Measurements from ENCODE around the gene RTP3.

The RTP3 gene

GRCh38 chr3:46549408-46549904, 51.7 kb downstream of the RTP3 start:
- DNase-seq (ENCODE audit: insufficient read length, low spot score) (no peak), FAIRE-seq (no peak)
- no peak for TF ChIP-seq POLR2A (IDR thresholded peaks at IDR 0.05; ENCODE audit: low read depth, low read length)

GRCh38 chr3:46549989-46550388, 52.2 kb downstream of the RTP3 start:
- DNase-seq (ENCODE audit: insufficient read length, low spot score) (no peak), FAIRE-seq (no peak)
- TF ChIP-seq POLR2A (IDR thresholded peaks at IDR 0.05; ENCODE audit: low read depth, low read length), result no peak

All from H54 (cell line).